Anterior cingulate cortex (tissue), 58 donors: ENCODE measurements around the gene DNAJC7.

Experiments
- DNase-seq, 58 donors: peaks; one replicate each; lab custom pipeline; 2025; lab: John Stamatoyannopoulos, UW

The DNAJC7 gene, protein sequence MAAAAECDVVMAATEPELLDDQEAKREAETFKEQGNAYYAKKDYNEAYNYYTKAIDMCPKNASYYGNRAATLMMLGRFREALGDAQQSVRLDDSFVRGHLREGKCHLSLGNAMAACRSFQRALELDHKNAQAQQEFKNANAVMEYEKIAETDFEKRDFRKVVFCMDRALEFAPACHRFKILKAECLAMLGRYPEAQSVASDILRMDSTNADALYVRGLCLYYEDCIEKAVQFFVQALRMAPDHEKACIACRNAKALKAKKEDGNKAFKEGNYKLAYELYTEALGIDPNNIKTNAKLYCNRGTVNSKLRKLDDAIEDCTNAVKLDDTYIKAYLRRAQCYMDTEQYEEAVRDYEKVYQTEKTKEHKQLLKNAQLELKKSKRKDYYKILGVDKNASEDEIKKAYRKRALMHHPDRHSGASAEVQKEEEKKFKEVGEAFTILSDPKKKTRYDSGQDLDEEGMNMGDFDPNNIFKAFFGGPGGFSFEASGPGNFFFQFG

GRCh38 chr17:42016941-42017865 is at the start of gene DNAJC7:
TSS of gene DNAJC7 (minus strand) at chr17:42017439. CDS start at chr17:42017416, 23 bp downstream.
- peak; percentile 69 to 98 (median 89) for DNase-seq

GRCh38 chr17:42065201-42065600 is 48.0 kb upstream of the DNAJC7 start:
- DNase-seq = no peak

DNA sequence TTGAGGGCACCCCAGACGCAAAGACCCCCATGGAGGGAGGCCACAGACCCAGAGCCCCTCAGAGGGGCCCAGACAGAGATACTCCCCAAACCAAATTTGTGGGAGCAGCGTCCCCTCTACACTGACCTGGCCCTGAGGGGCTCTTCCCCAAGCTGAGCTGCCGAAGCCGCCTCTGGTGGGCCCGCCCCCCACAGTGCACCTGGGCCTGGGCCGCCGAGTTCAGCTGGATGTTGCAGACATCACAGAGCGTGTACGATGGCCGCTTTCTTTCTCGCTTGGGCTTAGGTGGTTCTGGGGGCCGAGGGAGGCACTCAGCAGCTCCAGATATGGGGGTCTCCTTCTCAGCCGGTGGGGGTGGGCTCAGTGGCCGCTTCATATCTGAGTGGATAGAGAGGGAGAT is 45.4 kb upstream of the DNAJC7 start:
- DNase-seq = no peak

- no peak for DNase-seq
Measured at GRCh38 chr17:42061646-42062487, 44.6 kb upstream of the DNAJC7 start.

DNA sequence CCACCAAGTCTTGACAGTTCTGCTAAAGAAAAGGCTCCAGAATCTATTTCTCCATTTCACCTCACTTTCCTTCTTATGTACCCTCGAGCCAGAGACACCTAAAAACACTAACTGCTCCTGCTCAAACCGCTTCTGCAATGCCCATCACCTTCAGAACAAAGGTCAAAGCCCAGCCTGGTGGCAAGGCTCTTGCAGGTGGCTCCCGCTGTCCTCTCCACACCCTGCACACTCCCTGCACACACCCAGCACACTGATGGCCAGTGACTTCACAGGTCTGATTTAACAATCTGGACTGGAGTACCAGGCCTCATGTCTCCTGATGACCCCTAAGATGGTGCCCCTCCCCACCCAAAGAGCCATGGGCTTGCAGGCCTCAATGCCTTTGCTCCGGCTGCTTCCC is 43.0 kb upstream of the DNAJC7 start:
- DNase-seq = no peak

DNA sequence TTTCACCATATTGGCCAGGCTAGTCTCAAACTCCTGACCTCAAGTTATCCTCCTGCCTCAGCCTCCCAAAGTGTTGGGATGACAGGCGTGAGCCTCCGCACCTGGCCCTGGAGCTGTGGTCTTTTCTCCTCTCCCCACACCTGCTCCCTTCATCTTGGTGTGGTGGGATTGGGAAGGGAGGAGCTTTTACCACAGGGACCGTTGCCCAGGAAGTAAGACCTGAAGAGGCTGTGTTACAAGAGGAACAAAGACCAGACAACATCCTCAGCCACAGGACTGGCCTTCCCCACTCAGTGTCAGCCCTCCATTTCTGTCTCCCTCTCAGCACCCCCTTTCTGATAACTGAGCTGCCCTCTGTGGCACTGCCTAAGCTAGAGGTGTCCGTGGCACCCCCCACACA is 42.6 kb upstream of the DNAJC7 start:
- DNase-seq = no peak

- DNase-seq = no peak
Measured at GRCh38 chr17:42058063-42058462, 40.8 kb upstream of the DNAJC7 start.

DNA sequence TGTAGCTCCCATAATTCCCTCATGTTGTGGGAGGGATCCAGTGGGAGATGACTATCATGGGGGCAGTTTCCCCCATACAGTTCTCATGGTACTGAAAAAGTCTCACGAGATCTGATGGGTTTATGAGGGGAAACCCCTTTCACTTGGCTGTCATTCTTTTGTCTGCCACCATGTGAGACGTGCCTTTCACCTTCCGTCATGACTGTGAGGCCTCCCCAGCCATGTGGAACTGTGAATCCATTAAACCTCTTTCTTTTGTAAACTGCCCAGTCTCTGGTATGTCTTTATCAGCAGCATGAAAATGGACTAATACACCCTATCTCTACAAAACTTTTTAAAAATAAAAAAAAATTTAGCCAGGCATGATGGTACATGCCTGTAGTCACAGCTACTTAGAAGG is 39.4 kb upstream of the DNAJC7 start:
- DNase-seq = no peak

GRCh38 chr17:42055496-42055895 is 38.3 kb upstream of the DNAJC7 start:
- no peak for DNase-seq

GRCh38 chr17:42055027-42055426 is 37.8 kb upstream of the DNAJC7 start:
- no peak for DNase-seq

DNA sequence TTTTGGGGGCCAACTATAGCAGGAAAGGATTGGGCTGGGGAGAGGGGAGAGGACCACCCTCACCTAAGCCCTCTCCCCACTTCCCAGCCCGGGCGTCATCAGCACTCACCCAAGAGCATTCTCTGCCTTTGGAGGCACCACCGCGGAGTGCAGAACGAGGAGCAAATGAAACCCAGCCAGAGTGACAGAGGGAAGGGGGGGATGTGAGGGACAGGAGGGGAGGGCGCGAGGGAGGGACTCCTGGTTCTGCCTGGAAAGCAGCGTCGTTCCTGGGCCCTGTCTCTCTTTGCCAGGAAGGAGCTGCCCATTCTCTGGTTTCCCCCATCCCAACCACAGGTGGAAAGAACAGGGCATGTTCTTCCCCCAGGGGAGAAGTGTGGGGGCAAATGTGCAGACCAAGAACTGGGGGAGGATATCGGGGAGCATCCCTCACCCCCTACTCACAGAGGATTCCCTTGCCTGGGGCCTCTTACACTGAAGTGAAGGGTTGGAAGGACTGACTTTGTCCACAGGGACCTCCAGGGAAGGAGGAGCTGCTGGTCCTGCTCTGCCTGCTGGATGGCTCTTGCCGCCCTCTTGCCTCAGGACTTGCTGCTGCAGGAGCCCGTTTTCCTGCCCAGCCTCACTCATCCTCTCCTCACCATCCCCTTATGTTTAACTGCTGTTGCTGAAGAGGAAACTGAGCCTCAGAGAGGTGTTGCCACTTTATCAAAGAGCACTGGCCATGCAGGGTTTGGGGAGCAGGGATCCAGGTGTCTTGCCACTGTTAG is 36.7 kb upstream of the DNAJC7 start:
- no peak for DNase-seq

- no peak for DNase-seq
Measured at GRCh38 chr17:42052346-42052877, 35.2 kb upstream of the DNAJC7 start.

GRCh38 chr17:42051645-42052044 is 34.4 kb upstream of the DNAJC7 start:
- DNase-seq = no peak

DNA sequence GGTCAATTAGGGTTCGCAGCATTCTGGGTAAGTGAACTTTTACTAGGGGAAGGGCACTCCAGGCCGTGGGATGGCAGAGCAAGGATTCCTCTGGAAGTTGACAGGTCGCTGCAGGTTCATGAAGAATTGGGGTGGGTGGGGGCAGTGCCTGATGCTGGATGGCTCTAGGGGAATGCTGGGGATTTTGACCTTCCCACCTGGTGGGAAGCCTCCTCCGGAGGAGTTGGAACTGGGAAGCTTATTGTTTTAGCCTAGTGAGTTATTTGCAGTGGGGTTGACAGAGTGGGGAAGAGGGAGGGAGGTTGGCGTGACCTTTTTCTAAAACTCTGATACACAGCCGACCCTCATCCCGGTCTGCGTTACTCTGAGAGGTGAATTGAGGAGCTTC is 33.8 kb upstream of the DNAJC7 start:
- no peak for DNase-seq

DNA sequence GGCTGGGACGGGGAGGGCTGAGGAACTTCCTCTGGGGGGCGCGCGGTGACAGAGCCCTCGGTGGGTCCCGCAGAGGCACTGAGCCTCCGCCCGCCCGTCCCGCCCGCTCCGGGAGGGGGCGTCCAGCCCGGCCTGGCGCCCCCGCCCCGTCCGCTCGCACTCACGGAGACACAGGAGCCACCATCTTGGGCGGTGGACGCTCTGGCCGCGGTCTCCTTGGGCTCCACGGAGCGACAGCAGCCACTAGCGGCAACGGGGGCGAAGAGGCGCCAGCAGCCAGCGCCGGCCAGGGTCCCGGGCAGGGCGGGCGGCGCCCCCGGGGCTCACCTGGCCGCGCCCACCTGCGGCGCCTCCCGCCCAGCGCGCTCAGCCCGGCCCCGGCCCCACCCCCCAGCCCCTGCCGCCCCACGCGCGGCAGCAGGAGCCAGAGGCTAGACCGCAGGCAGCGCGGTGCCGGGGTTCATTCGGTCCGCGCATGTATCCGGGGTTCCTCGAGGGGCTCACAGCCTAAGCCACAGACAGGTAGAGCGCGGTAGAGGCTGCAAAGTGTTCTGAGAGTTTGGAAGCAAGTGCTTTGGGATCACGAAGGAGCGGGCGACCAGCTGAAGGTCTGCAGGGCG is 33.3 kb upstream of the DNAJC7 start, which contains the start of gene C17orf113:
C17orf113 (minus strand) TSS at position 209 of the 620 bp plus-strand sequence. CDS start 7,225 bp downstream, outside the sequence.
- peak in 44 of 58 donors; percentile 4 to 68 (median 28) for DNase-seq

DNA sequence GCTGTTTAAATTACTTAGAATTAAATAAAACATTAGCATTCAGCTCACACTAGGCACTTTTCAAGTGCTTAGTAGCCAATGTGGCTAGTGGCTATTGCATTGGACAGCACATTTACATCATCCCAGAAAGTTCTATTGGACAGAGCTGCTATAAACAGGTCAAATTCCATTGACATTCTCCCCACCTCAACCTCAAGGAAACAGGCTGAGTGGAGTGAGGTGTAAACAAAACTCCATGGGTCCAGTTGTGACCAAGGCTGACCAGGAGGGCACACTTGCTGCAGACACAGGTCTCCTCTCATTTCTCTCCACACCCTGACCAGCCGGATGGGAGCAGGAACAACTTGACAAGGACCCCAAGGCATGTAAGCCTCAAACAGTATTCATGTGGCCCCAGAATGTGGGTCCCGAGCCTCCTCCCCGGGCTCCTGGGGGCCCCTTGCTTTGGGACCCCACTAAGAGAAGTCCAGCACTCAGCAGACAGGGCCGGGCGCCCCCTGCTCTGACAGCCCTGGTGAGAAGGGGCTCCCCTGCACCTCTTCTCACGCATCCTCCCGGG is 32.7 kb upstream of the DNAJC7 start:
- DNase-seq = no peak

- DNase-seq = no peak
Measured at GRCh38 chr17:42047343-42047742, 30.1 kb upstream of the DNAJC7 start.

GRCh38 chr17:42045719-42046118 is 28.5 kb upstream of the DNAJC7 start:
- no peak for DNase-seq
